Caki2 (cell line): Measurements from ENCODE around the gene BDKRB1. TPM values are rescaled to one million over a fixed set of nuclear protein-coding genes. Genes with fewer than 3 reads are reported as not detected.
"Not testable (repeated sequence)": the region's sequence is repeated elsewhere in the genome, so short reads cannot be mapped to it uniquely, and the experiment has no call there.

Source experiments
- DNase-seq: peaks from one replicate; pipeline ENCODE4 v3.0.0-alpha.2; 2015; ENCODE audit warnings: low read depth
- in situ Hi-C: cut with HindIII; loops from 2 replicates; pipeline ENCODE4 v1.10.0; 2016; ENCODE audit warnings: low sequenced_read_pairs, low pct_unique_long_range_greater_than_20kb, mixed read lengths
- total RNA-seq: library from RNA; depleted of rRNA; stranded (reverse); fragments of >200 nt; shearing (Covaris generic); gene quantifications from 2 replicates; pipeline ENCODE4 v1.2.3, GENCODE V29; 2014; ENCODE audit warnings: low replicate concordance

BDKRB1 gene
- total RNA-seq, 1 experiment from 2014 or later: not detected

- DNase-seq: no peak
- in situ Hi-C loops: no loop called here
These were observed 25.0 kb upstream of the BDKRB1 start for GRCh38 chr14:96231056-96231455.

GRCh38 chr14:96231526-96232130 is 24.4 kb upstream of the BDKRB1 start:
- no peak for DNase-seq
- in situ Hi-C loops: no loop called here

- in situ Hi-C loops: no loop called here
These were observed 23.5 kb upstream of the BDKRB1 start for GRCh38 chr14:96232506-96232905.

GRCh38 chr14:96233661-96234060 is 22.3 kb upstream of the BDKRB1 start:
- in situ Hi-C loops: no loop called here
- DNase-seq: no peak

More at GRCh38 chr14:96232506-96232905, 23.5 kb upstream of the BDKRB1 start:
- no peak for DNase-seq

- in situ Hi-C loops: no loop called here
- no peak for DNase-seq
These were observed 20.6 kb upstream of the BDKRB1 start for GRCh38 chr14:96235426-96235825.

- in situ Hi-C loops: no loop called here
- no peak for DNase-seq
These were observed 18.4 kb upstream of the BDKRB1 start for GRCh38 chr14:96237641-96238040.

- in situ Hi-C loops: no loop called here
- DNase-seq: no peak
These were observed 17.2 kb upstream of the BDKRB1 start for GRCh38 chr14:96238676-96239265.

GRCh38 chr14:96239711-96240141 is 16.3 kb upstream of the BDKRB1 start:
- in situ Hi-C loops: no loop called here

GRCh38 chr14:96240641-96241040 is 15.4 kb upstream of the BDKRB1 start:
- in situ Hi-C loops: no loop called here
- no peak for DNase-seq

More at GRCh38 chr14:96239711-96240141, 16.3 kb upstream of the BDKRB1 start:
- peak; percentile 14 for DNase-seq

GRCh38 chr14:96242126-96242525 is 13.9 kb upstream of the BDKRB1 start:
- DNase-seq: no peak
- in situ Hi-C loops: no loop called here

GRCh38 chr14:96243785-96244184 is 12.2 kb upstream of the BDKRB1 start:
- in situ Hi-C loops: no loop called here
- no peak for DNase-seq

- DNase-seq, in situ Hi-C loops: not testable (repeated sequence)
These were observed 10.9 kb upstream of the BDKRB1 start for GRCh38 chr14:96245074-96245473.

- DNase-seq: no peak
- in situ Hi-C loops: no loop called here
These were observed 10.1 kb upstream of the BDKRB1 start for GRCh38 chr14:96245710-96246538.

GRCh38 chr14:96246539-96246847 is 9.5 kb upstream of the BDKRB1 start:
- in situ Hi-C loops: no loop called here
- DNase-seq: peak; percentile 66

- no peak for DNase-seq
- in situ Hi-C loops: no loop called here
These were observed 9.0 kb upstream of the BDKRB1 start for GRCh38 chr14:96247031-96247430.

- in situ Hi-C loops: no loop called here
- no peak for DNase-seq
These were observed 7.0 kb upstream of the BDKRB1 start for GRCh38 chr14:96249029-96249428.

GRCh38 chr14:96250485-96250884 is 5.5 kb upstream of the BDKRB1 start:
- in situ Hi-C loops: no loop called here
- no peak for DNase-seq

GRCh38 chr14:96251656-96252155 is 4.3 kb upstream of the BDKRB1 start:
- in situ Hi-C loops: no loop called here
- no peak for DNase-seq

- in situ Hi-C loops: no loop called here
- no peak for DNase-seq
These were observed 3.5 kb upstream of the BDKRB1 start for GRCh38 chr14:96252323-96252998.
